DND-41 (cell line): ENCODE results near the gene TMEM255B.

Source experiments
- EZH2 ChIP-seq: IDR thresholded peaks from 3 replicates; pipeline ENCODE4 v1.6.1; 2012; ENCODE audit warnings: borderline replicate concordance, low read depth, mild to moderate bottlenecking, moderate library complexity, low read length, inconsistent platforms; ENCODE audit not compliant: severe bottlenecking
- TF ChIP-seq, protein P1 (sequence below): IDR thresholded peaks from 2 replicates; pipeline ENCODE4 v1.5.1; 2012; ENCODE audit warnings: borderline replicate concordance, low read length, moderate library complexity, mild to moderate bottlenecking; ENCODE audit not compliant: poor library complexity, severe bottlenecking; ENCODE audit errors: extremely low read depth

DNA sequence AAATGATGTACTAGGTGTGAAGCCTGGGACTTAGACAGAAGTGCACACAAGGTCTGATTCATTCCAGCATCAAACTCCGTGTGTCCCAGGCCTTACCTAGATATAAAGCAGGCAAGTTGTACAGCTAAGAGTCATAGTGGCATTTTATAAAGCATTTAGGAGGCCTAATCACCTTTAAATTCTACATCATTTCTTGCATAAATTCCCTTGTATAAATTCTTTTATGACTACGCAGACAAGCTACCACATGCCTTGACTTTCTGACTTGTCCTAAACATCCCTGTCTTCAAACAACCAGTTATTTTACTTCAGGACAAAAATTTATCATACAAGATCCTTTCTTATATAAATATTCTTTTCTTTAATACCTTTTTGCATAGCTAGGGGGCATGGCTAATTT, 22.5 kb downstream of the TMEM255B start:
- TF ChIP-seq, protein P1, sequence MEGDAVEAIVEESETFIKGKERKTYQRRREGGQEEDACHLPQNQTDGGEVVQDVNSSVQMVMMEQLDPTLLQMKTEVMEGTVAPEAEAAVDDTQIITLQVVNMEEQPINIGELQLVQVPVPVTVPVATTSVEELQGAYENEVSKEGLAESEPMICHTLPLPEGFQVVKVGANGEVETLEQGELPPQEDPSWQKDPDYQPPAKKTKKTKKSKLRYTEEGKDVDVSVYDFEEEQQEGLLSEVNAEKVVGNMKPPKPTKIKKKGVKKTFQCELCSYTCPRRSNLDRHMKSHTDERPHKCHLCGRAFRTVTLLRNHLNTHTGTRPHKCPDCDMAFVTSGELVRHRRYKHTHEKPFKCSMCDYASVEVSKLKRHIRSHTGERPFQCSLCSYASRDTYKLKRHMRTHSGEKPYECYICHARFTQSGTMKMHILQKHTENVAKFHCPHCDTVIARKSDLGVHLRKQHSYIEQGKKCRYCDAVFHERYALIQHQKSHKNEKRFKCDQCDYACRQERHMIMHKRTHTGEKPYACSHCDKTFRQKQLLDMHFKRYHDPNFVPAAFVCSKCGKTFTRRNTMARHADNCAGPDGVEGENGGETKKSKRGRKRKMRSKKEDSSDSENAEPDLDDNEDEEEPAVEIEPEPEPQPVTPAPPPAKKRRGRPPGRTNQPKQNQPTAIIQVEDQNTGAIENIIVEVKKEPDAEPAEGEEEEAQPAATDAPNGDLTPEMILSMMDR: no peak
- TF ChIP-seq EZH2: no peak
